Lower leg skin (tissue), 4 donors: Measurements from ENCODE around the gene PALLD. TPM values are rescaled to one million over a fixed set of nuclear protein-coding genes. Genes with fewer than 3 reads are reported as not detected.

Experiments
- DNase-seq, 2 donors: peaks; one replicate each; pipeline ENCODE4 v3.0.0-alpha.2; 2019; ENCODE audit warnings: low spot score in 2 of 2
- H3K4me3 ChIP-seq: fragments of 200-600 bp; sonication (generic); 2 replicates; pipeline ENCODE4 v1.5.1; 2017; ENCODE audit warnings: mild to moderate bottlenecking, low read depth; ENCODE audit not compliant: poor library complexity, severe bottlenecking
- CTCF ChIP-seq, 3 donors: fragments of 450-650 bp; IDR thresholded peaks; one replicate each; pipeline ENCODE4 v1.5.1; 2016; ENCODE audit warnings: antibody characterized with exemption in 3 of 3, mild to moderate bottlenecking in 3 of 3, moderate library complexity in 2 of 3
- POLR2A ChIP-seq, 2 donors: fragments of 450-650 bp; IDR thresholded peaks; one replicate each; pipeline ENCODE4 v1.6.1; 2016 to 2017; ENCODE audit warnings: antibody characterized with exemption in 2 of 2, mild to moderate bottlenecking in 1 of 2, moderate library complexity in 1 of 2
- WGBS, 2 donors: methylation state at CpG; one replicate each; pipeline ENCODE4 v1.1.5; 2018; 5-methylcytosine and 5-hydroxymethylcytosine counted together
- intact Hi-C: fragments of 100-400 bp; cut with DNase I; formaldehyde crosslinking; loops from one replicate; pipeline ENCODE4 v1.15.0; 2023; ENCODE audit warnings: low total_unique reads
- total RNA-seq, 4 donors: library from RNA; depleted of rRNA; stranded (reverse); fragments of >200 nt; gene quantifications; one replicate each; pipeline ENCODE4 v1.1.0, GENCODE V29; 2016

PALLD gene
- total RNA-seq, 4 donors from 2014 or later: 46.1 to 103 (median 77.6) TPM

DNA sequence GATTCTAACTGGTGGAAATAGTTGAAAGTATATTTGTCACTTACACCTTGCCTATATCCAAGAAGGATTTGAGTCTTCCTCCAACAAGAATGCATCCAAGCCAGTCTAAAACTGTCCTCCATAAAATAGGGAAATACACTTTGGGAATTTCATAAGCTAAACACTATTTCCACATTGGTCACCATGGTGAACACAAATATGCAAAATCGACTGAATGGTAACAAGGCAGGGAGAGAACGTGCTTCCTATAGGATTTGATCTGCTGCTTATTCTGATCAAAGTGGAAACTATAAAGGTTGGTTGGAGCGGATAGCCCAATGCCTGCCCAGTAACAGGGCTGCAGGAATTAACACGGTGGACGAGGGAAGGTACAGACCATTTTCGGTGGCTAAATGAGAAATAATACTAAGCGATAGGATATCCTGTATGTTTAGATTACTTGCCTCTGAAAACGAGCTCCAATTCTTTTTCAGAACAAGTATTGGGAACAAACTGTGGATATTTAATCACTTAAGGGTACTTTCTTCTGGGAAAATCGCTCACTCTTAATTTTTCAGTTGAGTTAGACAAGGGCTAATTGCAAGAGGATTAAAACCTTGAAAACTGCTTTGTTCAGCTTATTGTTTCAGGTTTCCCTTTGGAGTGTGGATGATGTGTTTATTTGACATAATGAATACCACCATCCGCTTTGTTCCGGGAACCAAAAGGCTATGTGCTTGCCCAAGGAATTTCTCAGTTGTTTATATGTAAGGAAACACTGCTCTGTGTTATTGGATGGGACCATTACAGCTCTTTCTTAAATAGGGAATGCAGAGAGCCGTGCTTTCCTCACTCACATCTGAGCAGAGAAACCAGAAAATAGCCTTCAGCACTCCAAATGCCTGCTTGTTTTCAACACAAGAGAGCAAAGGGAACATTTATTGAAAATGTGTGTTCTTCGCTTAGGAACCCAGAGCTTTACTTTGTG lies 318.8 kb downstream of the PALLD start:
- no peak overlapping the region for H3K4me3 ChIP-seq
- intact Hi-C loops: no loop called here
- no peak for TF ChIP-seq POLR2A (IDR thresholded peaks at IDR 0.05)
- no peak for TF ChIP-seq CTCF (IDR thresholded peaks at IDR 0.05)
- no peak for DNase-seq
- WGBS, 2 donors: 50 to 60% methylated on average over 13 of the region's 13 CpGs

DNA sequence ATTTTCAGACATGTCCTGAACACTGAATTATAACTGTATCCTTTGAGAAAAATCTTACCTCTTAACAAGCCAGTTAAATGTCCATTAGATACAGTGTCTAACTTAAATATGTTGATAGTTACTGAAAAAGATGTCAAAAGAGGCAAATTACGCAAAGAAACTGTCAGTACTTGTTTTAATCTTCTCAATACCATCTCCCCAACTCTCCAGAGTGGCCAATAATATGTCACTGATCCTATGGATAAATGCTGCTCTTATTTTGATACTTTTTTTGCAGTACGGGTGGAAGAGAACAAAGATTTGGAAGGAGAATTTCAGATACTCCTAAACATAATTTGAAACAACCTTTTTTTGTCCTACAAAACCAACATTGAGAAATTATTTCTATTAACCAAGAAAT lies 320.5 kb downstream of the PALLD start:
- TF ChIP-seq POLR2A (IDR thresholded peaks at IDR 0.05): no peak
- no peak for TF ChIP-seq CTCF (IDR thresholded peaks at IDR 0.05)
- 37 to 39% methylated on average over 2 of the region's 2 CpGs for WGBS, 2 donors
- DNase-seq: no peak
- no peak overlapping the region for H3K4me3 ChIP-seq
- intact Hi-C loops: no loop called here

DNA sequence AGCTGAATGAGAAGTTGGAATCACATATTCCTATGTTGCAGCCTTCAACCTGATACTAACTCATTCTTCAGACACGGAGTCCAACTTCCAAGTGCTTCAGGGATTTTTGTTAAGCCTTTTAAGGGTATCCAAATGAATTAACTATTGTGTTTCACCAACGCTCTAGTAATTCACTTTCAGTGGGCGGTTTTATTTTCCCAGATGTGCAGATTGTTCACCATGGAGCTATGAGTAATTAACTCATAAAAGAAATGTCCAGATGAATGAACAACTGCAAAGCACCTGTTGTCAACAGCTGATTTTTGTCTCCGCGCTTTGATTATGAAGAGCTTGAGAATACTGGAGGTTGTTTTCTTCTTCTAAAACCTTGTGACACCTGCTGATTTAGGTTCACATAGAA lies 325.6 kb downstream of the PALLD start:
- 87 to 90% methylated on average over 5 of the region's 5 CpGs for WGBS, 2 donors
- TF ChIP-seq POLR2A (IDR thresholded peaks at IDR 0.05): no peak
- TF ChIP-seq CTCF (IDR thresholded peaks at IDR 0.05): no peak
- no peak overlapping the region for H3K4me3 ChIP-seq
- intact Hi-C loops: no loop called here
- DNase-seq: no peak

DNA sequence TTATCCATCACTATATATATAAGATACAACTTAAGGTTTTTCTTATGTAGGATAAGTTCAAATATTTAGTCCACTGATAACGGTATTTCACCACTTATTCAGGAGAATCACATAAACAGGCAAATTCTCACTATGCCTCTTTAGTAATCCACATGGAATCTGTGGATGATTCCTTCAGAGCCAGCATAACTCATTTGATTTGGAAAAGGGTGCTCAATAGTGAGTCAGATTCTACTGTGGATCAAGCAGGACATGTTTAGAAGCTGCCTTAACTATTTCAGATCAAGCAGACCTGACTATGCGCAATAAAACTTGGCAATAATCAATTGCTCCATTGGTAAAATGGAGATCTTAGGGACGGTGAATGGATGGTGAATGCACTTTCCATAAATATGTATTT lies 329.1 kb downstream of the PALLD start:
- WGBS, 2 donors: 90 to 93% methylated on average over 3 of the region's 3 CpGs
- intact Hi-C loops: no loop called here
- TF ChIP-seq CTCF (IDR thresholded peaks at IDR 0.05) (no peak), POLR2A (IDR thresholded peaks at IDR 0.05) (no peak)
- DNase-seq: no peak
- no peak overlapping the region for H3K4me3 ChIP-seq

DNA sequence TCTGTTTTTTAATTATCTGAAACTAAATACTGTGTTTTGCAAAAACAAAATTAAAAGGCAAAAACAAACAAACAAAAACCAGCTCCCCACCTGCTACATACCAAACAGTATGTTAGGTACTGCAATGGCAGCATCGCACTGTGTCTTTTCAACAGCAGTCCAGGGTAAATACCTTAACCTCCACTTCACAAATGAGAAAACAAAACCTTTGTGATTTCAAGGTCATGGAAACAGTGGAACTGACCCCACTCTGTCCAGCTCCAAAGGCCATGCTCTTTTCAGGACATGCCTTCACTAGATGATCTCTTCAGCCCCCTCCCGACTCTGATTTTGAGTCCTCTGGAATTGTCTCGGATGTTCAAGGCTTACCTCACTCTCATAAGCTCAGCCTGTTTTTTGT lies 329.8 kb downstream of the PALLD start:
- TF ChIP-seq POLR2A (IDR thresholded peaks at IDR 0.05) (no peak), CTCF (IDR thresholded peaks at IDR 0.05) (no peak)
- intact Hi-C loops: no loop called here
- WGBS, 2 donors: 89 to 90% methylated on average over 3 of the region's 3 CpGs
- DNase-seq: no peak
- H3K4me3 ChIP-seq: no peak overlapping the region
